CD4-positive, alpha-beta T cell treated with Interleukin-2 at 100 ng/mL for 4 hours (primary cell): ENCODE data around the gene CACNA1B.

Experiments used
- DNase-seq: peaks from one replicate; pipeline ENCODE4 v3.0.0-alpha.2; 2020; ENCODE audit warnings: low spot score

CACNA1B gene

GRCh38 chr9:137967280-137967953 lies 89.8 kb downstream of the CACNA1B start:
- DNase-seq: no peak

GRCh38 chr9:137968235-137968634 lies 90.7 kb downstream of the CACNA1B start:
- no peak for DNase-seq

- DNase-seq: no peak
These were observed 91.4 kb downstream of the CACNA1B start for GRCh38 chr9:137969008-137969407.

GRCh38 chr9:137969685-137970084 lies 92.1 kb downstream of the CACNA1B start:
- no peak for DNase-seq

GRCh38 chr9:137970098-137970497 lies 92.5 kb downstream of the CACNA1B start:
- DNase-seq: no peak

GRCh38 chr9:137970686-137971476 lies 93.3 kb downstream of the CACNA1B start:
- DNase-seq: no peak

GRCh38 chr9:137971477-137972138 lies 94.0 kb downstream of the CACNA1B start:
- no peak for DNase-seq

- no peak for DNase-seq
These were observed 94.9 kb downstream of the CACNA1B start for GRCh38 chr9:137972355-137972987.

- DNase-seq: no peak
These were observed 95.4 kb downstream of the CACNA1B start for GRCh38 chr9:137972988-137973470.

- no peak for DNase-seq
These were observed 96.3 kb downstream of the CACNA1B start for GRCh38 chr9:137973829-137974416.

- DNase-seq: no peak
These were observed 97.4 kb downstream of the CACNA1B start for GRCh38 chr9:137974746-137975526.

GRCh38 chr9:137975527-137975913 lies 97.9 kb downstream of the CACNA1B start:
- no peak for DNase-seq

- no peak for DNase-seq
These were observed 98.5 kb downstream of the CACNA1B start for GRCh38 chr9:137975936-137976565.

- DNase-seq: no peak
These were observed 100.1 kb downstream of the CACNA1B start for GRCh38 chr9:137977571-137978261.

- no peak for DNase-seq
These were observed 100.7 kb downstream of the CACNA1B start for GRCh38 chr9:137978262-137978714.

- DNase-seq: no peak
These were observed 104.6 kb downstream of the CACNA1B start for GRCh38 chr9:137982200-137982599.

- DNase-seq: no peak
These were observed 106.4 kb downstream of the CACNA1B start for GRCh38 chr9:137984005-137984404.

- no peak for DNase-seq
These were observed 107.1 kb downstream of the CACNA1B start for GRCh38 chr9:137984520-137985257.

GRCh38 chr9:137985637-137986071 lies 108.1 kb downstream of the CACNA1B start:
- DNase-seq: no peak
